ENCODE results near the gene URB2. TPM values are rescaled to one million over a fixed set of nuclear protein-coding genes. Genes with fewer than 3 reads are reported as not detected.

The URB2 gene
- total RNA-seq, 2 experiments from 2014 or later: 36.7 to 36.9 TPM

- POLR2A ChIA-PET: interaction anchor here (0.6 to 0.7 kb wide), 2 partner anchors 7 to 168 kb away, joined by 4 to 5 read pairs; no protein-coding TSS in a partner anchor
Measured at GRCh38 chr1:229637746-229638145, 11.7 kb downstream of the URB2 start.

DNA sequence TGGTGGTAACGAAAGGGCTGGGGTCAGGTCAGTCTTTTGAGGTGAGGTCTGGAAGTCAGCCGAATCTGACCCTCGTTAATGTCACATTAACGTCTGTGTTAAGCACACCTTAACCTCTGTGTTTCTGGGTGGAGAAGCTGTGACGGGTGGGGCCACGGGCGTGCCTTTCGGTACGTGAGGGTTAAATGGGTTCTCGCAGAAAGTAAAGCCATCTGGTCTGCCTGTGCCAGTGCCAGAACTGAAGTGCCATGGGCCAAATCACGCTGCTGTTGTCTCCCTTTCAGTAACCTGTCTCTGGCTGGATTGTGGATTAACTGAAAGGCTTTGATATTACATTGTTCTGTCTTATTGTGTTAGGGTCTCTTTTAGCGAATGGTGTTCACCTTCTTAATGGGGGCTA is 14.4 kb downstream of the URB2 start:
- CTCF ChIA-PET: interaction anchor here (0.6 kb wide), 1 partner anchor 9 kb away, joined by 6 read pairs; no protein-coding TSS in a partner anchor
- POLR2A ChIA-PET: no interaction called here

More at GRCh38 chr1:229637746-229638145, 11.7 kb downstream of the URB2 start:
- CTCF ChIA-PET: interaction anchor here (0.5 kb wide), 1 partner anchor 735 kb away, joined by 3 read pairs; no protein-coding TSS in a partner anchor

DNA sequence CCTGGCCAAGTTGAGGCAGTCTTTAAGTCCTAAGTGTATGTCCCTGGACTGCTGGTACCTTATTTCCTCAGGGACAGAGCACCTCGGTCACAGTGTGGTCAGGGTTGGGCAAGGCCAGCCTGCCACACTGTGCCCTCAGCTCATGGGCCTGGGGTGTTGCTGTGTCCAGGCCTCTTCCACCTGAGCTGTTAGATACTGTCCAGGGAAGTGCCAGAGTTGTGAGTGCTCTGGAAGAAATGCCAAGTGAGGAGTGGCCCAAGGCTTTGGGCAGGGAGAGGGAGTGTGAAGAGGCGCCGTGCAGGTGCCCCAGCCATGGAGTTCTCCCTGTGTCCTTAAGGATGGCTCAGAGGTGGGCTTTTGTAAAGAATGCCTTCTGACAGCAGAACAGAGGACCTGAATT is 15.3 kb downstream of the URB2 start:
- CTCF ChIA-PET: no interaction called here
- POLR2A ChIA-PET: no interaction called here

DNA sequence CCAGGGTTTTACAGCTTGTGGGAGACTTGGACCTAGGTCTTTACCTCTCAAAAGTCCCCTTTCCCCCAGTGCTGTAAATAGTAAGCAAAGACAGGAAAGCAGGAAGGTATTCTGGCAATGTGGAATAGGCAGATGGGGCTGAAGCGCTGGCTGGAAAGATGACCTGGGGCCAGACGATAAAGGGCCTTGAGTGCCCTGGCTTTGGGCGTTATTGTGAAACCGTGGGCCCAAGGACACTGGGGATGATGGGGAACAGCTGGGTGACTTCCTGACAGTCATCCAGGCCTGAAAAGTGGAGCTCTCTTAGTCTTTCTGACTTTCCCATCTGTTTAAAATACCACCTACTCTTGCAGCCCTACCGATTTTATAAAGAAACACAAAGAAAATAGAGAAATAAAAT is 16.3 kb downstream of the URB2 start:
- ChIA-PET CTCF (no interaction called here), POLR2A (no interaction called here)

GRCh38 chr1:229642970-229643369 is 16.9 kb downstream of the URB2 start:
- CTCF ChIA-PET: no interaction called here

GRCh38 chr1:229643996-229644745 is 18.1 kb downstream of the URB2 start:
- ChIA-PET POLR2A (no interaction called here), CTCF (no interaction called here)

More at GRCh38 chr1:229642970-229643369, 16.9 kb downstream of the URB2 start:
- POLR2A ChIA-PET: no interaction called here

DNA sequence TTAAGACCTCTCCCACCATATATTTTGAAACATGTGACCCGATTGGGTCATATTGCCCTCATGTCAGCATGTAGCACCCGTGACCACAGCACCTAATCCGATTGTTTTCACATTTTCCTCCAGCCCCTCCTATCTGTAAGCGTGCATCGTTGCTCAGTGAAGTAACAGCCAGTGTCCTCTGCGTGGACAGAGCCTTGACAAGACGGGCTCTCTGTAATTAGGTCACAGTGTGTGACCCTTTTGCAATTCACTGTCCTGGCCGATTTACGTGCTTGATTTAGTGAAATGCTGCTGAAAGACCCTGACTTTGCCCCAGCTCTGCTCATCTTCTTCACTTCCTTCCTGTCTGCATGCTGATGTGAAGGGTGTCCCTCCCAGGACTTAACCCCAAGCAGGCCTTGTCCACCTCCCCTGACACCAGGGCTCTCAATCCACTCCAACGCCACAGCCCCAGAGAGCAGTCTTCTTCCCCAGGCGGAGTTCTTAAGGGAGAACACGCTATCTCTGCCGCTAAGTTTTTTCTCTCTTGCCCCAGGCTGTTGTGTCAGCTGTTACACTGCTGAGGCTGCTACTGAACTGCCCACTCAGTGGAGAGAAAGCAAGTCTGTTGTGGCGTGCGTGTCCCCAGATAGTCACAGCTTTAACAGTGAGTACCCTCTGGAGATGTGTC is 19.4 kb downstream of the URB2 start:
- ChIA-PET POLR2A (no interaction called here), CTCF (no interaction called here)

DNA sequence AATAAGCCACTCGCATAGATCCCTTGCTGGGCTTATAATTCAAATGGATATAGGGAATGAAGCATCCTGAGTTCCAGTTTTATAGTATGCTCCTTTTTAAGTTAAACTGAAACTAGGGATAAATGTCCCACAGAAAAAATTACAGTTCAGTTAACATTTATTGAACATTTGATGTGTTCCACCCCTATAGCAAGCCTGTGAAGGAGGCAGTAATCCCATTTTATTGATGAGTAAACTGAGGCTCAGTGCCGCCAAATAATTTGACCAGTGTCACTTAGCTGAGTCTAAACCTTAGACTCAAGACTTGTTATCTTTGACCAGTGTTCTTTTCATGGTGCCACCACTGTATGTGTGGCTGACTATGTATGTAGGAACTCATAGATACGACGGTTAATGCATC is 22.4 kb downstream of the URB2 start:
- POLR2A ChIA-PET: no interaction called here

DNA sequence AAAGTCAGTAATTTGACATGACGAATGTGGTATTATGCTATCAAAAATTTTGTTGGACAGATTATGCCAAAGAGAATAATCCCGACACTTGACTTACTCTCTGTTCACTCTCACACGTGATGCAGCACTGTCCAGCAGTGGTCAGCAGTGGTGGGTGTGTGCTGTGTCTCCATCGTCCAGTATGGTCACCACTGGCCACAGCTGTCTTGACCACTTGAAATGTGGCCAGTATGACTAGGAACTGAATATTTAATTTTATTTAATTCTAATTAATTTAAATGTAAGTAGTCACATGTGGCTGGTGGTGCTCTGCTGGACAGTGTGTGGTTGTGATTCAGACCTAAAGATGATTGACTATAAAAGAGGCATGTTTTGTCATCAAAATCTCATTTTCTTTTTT is 24.0 kb downstream of the URB2 start:
- ChIA-PET CTCF (no interaction called here), POLR2A (no interaction called here)

More for the DNA sequence above, 22.4 kb downstream of the URB2 start:
- CTCF ChIA-PET: interaction anchor here (1.5 kb wide), 1 partner anchor 13 kb away, joined by 3 read pairs; no protein-coding TSS in a partner anchor

DNA sequence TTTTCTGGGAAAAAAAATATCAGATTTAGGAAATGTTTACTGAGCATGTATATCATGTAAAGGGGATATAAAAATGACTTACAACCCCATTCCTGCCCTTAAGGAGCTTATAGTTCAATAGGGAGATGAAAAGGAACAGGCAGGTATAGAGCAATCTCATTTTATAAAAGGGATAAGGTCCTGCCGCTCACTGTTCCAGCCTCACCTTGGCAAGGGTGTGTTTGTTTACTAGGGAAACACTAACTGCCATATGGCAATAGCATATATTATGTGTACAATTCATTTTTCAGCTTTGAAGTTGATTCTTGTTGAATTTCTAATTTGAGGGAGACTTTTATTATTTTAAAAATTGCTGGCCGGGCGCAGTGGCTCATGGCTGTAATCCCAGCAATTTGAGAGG is 25.5 kb downstream of the URB2 start:
- ChIA-PET CTCF (no interaction called here), POLR2A (interaction anchor here (0.6 kb wide), 1 partner anchor 73 kb away, joined by 3 read pairs; no protein-coding TSS in a partner anchor)

- ChIA-PET POLR2A (no interaction called here), CTCF (no interaction called here)
Measured at GRCh38 chr1:229653420-229653819, 27.4 kb downstream of the URB2 start.

GRCh38 chr1:229655781-229656180 is 29.7 kb downstream of the URB2 start:
- ChIA-PET POLR2A (no interaction called here), CTCF (no interaction called here)

- CTCF ChIA-PET: no interaction called here
- POLR2A ChIA-PET: no interaction called here
Measured at GRCh38 chr1:229657993-229658755, 32.1 kb downstream of the URB2 start.

GRCh38 chr1:229661022-229661877 is 35.2 kb downstream of the URB2 start:
- CTCF ChIA-PET: interaction anchor here (0.7 to 1.1 kb wide), 6 partner anchors 12 to 560 kb away, joined by 3 to 5 read pairs (median 3); no protein-coding TSS in a partner anchor
- POLR2A ChIA-PET: no interaction called here

GRCh38 chr1:229661897-229662296 is 35.9 kb downstream of the URB2 start:
- CTCF ChIA-PET: interaction anchor here (1.0 to 1.1 kb wide), 3 partner anchors 11 to 506 kb away, joined by 3 to 5 read pairs (median 3); no protein-coding TSS in a partner anchor
- POLR2A ChIA-PET: no interaction called here

DNA sequence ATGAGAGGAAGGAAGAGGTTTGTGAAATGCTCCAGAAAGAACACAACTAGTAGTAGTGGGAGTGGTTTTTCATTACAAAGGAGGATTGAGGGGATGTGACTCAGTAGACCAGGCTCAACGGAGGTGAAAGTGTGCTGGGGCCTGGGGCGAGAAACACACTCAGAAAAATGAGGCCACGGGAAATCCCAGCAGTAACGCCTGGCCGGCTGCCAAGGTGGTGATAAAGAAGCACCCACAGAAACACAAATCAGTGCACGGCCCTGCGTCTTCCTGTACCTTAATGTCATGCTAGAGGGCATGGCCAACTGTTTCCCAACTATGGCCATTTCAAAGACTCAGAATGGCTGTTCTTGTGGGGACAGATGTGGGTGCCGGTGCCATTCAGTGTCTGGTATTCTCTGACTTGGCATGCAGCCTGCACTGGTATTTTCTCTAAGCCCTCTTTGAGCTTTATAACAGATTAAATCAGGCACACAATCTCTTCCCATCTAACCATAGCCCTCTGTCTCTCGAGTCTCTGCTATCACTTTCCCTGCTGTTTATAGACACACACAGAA is 38.2 kb downstream of the URB2 start:
- ChIA-PET POLR2A (no interaction called here), CTCF (no interaction called here)

DNA sequence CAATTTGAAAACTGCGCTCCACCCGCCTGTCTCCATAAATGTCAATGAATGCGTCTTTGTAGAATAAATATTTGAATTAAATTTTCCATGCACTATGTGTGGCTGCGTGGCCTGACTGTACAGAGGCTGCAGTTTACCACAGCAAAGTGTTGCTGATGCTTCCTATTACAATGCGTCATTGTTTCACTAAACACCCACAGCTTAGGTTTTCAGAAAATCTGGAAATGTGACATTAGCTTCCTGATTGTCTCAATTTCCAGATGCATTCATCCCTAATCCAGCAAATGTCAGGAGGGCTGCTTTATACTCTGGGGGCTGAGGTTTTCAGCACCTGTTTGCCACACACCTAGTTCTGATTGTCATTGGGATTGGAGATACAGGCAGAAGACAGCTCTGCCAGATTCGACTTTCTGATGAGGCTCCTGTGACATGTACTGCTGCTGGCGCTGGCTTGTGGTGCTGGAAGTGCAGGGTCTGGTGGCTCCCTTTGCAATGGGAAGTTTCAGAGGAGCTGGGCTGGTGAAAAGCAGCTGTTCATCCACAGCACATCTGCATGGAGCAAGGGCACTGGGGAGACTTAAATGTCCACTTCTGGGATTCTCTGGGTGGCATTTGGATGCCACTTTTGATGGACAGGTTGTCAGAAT is 40.0 kb downstream of the URB2 start:
- POLR2A ChIA-PET: no interaction called here
- CTCF ChIA-PET: no interaction called here

DNA sequence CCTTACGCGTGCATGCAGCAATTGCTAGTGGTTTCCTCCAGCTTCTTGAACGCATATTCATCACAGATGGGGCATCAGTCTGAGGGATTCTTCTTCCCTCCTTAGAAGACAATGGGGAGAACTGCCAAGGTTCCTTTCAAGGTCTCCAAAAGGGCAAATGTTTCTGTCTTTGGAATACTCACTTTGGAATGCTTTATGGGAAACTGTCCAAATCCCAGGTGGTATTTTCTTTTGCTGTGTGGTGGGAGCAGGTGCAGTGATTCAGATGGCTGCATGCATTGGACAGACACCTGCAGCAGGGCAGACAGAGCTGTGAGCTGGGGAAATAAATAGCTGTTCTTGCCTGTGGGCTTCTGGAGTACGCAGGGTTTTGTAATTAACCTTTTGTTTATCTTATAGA is 40.5 kb downstream of the URB2 start:
- ChIA-PET POLR2A (no interaction called here), CTCF (no interaction called here)

- ChIA-PET CTCF (no interaction called here), POLR2A (no interaction called here)
Measured at GRCh38 chr1:229669333-229669732, 43.3 kb downstream of the URB2 start.

Measured in activated CD8-positive, alpha-beta memory T cell treated with anti-CD3 and anti-CD28 coated beads for 36 hours (primary cell).